HG02623 (cell line): ENCODE measurements around the gene CIT.

Experiments used
- ATAC-seq: cut with Tn5 transposase; IDR thresholded peaks from one replicate; pipeline ENCODE4 v1.9.1; 2021; ENCODE audit warnings: moderate library complexity; ENCODE audit not compliant: unreplicated experiment

The CIT gene

DNA sequence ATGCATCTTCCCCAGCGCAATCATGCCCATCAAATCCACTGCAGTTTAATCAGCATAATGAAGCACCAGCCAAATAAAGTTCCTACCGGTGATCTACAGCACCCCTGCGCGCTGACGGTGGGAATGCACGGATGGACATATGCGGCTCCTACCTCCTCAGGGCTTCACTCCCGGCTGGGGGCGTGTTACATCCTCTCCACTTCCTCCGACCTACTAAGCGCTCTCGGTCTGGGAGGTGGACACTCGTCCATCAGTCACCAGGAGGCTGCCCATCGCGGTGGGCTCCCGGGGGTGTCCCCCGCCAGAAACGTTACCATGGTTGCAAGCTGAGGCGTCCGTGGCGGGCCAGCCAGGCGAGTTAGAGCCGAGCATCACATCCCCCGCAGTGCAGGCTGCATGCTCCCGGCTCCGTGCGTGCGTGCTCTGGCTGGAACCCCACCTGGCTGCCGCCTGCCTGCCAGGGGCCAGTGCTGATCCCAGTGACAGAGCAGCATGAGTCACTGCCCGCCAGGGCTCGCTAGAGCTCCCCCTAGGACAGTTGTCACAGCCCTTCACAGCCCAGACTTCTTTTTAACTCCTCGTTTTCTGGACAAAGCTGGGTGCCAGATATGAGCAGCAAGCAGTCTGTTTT lies 73.0 kb downstream of the CIT start:
- ATAC-seq: no peak

DNA sequence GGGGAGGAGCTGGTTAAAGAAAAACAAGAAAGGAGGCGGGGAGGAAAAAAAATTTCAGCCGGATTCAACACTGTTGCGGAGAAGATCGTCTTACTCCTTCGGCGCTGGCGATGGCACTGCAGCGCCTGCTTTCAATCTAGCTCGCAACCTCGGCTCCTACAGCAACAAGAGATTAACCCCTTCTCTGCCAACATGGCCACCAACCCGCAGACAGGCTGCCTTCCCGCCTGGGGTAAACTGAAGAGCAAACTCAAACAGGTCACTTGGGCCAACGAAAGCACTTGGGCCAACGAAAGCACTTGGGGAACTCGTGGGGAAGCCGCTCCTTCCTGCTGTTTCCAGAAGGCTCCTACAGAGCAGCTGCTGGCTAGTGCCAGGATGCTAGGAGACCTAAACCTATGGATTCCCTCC lies 73.7 kb downstream of the CIT start:
- ATAC-seq: no peak

DNA sequence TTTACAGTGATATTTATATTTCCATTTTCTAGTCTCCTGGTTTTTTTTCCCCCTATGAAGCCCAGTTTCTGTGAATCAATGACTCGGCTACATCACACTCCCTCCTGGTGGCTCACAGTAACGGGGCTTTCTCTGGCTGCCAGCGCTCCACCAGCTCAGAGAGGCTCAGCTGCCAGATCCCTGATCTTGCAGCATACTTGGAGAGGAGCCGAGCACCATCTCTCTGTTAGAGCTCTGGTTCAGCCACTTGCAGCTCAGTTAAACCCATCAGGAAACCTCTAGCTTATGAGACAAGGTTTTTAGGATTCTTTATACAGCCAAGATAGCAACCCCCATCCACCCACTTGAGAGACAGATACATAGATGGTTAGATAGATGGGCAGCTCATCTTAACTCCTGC lies 74.6 kb downstream of the CIT start:
- ATAC-seq: no peak

DNA sequence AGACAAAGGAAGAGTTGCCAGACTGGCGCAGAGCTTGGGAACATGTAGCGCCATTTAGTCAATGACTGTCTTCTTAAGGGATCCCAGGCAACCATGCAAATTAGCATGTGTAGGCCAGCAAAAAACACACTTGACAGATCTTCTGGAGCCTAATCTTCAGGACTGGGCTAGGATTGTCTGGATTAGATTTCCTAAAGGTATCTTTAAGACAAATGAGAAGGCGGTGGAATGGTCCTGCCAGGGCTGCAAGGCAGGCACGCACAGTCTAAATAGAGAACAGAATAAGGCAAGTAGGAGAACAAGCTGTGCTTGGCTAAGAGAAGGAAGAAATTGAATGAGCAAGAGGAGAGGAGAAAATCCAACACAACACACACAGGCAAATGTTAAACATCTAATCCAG lies 80.0 kb downstream of the CIT start:
- no peak for ATAC-seq

DNA sequence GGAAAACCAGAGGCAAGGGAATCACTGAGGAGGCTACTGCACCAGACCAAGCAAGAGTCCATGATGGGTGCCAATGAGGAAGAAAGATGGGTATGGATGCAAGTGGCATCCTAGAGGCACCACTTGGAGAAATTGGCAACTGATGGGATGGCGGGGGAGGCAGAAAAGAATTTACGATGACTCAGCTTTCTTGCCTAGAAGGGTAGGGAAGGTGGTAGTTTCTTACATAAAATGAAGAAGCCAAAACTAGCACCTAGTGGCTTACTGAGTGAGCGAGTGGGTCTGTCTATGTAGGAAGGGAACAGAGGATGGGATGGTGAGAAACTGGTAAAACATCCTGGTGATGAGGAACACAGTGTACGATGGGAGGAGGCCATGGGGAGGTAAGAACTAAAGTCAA lies 80.8 kb downstream of the CIT start:
- no peak for ATAC-seq

DNA sequence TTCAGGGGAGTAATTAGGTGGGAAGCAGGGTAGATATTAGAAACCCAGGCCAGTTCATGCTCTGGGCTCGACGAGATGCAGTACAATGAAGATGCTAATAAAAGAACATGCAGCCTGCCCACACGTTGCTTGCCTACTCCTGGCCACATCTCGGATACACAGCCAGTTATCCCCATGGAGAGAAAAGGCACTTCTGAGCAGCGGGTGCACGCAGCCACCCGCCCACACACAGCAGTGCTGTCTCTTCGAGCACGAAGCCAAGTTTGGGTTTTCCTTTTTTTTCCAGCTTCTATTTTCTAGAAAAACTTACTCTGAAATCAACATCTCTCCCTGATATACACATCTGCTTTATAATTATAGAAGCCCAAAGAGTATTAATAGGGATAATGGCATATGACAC lies 85.7 kb downstream of the CIT start:
- ATAC-seq: no peak

DNA sequence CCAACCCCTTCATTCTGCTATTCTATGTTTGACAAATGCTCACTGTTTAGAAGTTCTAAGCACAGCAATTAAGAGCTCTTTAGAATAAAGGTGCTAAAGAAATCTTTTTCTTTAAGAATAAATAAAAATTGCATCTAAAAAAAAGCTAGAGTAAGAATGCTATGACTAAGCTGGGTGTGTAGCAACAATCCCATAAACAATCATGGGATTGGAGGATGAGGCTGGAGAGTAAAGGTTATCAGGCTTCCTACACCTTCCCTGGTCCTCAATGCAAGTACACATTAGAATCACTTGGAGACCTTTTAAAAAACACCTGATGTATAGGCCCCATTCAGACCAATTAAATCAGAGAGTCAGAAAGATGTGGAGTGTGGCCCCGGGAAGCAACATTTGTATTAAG lies 88.3 kb downstream of the CIT start:
- no peak for ATAC-seq

DNA sequence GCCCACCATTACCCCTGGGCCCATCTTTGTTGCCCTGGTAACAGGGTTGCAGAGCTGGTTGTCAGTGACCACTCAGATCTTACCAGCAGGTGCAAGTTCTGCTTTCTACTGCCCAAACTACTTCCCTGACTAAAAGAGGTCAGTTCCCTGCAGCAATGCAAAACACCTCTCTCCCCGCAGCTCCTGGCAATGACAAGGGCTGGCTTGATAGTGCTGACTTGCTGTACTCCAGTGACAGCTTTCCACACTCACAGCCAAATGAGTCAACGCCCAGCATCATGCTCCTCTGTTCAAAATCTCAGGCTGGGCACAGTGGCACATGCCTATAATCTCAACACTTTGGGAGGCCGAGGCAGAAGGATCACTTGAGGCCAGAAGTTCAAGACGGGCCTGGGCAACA lies 90.6 kb downstream of the CIT start:
- ATAC-seq: no peak

DNA sequence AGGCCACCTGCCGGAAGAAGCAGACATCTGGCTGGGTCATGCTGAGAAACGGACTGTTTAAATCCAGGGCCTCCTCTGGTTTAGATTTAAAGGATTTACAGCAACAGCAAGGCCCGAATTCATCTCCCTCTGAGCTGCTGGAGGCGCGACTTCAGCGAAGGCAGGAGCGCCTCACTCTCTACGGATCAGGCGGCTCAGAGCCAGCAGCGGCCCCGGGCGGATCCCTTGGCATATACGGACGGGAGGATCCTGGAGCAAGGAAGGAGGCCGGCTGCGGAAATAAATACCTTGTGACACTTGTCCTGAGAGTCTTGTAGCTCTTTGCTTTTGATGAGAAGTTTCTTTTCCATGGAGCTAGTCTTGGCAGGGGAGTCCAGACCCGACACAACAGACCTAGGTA lies 92.4 kb downstream of the CIT start:
- ATAC-seq: no peak

DNA sequence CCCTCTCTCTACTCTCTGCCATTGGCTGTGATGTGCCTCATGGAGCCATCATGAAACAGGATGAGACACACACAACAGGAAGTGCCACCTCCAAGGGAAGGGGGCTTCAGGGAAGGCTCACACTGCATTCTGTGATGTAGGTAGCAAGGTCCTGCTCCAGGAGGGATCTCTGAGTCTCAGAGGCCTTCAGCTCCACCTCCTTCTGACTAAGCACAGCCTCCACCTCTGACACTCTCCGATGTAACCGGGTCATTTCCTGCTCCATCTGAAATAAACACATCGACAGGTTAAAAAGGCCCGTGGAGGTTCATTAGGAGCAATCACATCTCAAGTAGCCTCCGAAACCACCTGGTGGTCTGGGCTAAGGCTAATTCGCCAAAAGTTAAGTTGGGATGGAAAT lies 93.3 kb downstream of the CIT start:
- ATAC-seq: no peak

DNA sequence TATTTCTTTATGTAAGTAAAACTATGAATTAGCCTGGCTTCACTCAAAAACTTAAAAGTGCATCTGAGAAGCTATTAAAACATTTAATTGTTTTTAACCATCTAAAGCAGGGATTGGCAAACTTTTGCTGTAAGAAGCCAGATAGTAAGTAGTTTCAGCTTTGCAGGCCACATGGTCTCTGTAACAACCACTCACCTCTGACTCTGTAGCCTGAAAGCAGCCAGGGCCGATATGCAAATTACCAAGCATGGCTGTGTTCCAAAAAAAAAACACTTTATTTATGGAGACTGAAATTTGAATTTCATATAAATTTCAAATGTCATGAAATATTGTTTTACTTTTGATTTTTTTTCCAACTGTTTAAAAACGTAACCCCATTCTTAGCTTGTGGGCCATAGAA lies 95.3 kb downstream of the CIT start:
- ATAC-seq: no peak

DNA sequence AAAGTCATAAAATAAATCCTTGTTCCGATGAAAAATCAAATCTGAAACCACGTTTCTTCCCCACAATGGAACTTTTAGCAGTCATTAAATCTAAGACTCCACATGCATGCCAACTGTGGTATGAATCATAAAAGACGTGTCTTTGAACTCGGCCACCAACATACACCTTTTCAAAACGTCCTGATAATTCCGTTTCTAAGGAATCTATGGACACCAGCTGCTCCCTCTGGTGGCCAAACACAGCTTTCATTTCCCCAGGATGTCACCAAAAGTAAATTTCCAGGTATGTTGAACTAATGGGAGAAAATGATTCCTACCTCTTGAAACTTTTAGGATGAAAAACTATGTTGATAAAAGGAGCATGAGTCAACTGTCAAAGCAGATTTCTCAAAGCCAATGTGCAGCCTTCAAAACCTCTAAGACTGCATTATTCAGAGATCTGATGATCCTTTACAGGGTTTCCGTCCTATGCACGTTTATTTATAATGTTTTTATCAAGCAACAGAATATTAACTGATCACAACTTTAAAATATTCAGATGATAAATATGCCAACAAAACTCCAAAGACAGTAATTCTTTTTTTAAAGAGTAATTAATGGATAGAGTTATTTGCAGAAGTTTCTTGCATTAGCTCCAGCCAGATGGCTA lies 96.2 kb downstream of the CIT start:
- no peak for ATAC-seq

DNA sequence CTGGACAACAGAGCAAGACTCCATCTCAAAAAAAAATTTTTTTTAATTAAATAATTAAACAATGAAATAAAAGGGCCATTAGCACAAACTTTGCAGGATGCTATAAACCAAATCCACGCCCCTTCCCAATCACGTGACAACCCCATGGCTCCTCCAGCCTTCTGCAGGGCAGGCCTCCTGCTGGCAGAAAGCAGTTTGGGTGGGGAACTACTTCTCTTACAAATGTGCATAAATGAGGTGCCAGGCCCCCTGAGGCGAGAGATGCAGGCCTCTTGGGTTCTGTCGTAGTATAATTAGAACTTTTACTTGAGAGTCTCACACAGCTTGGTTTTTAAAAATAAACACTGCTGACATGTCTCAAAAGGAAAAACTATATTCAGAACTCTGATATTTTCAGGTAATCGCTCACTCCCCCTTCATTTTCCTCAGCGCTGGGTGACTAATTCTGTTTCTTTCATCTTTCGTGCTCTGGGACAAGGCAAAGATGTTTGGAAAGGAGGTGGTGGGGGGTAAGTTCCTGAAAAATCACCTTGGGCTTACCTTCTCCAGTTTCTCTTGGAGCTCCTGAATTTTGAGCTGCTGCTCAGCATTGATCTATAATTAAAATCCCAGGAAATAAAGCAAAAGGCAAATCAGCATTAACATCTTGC lies 101.7 kb downstream of the CIT start:
- ATAC-seq: no peak

DNA sequence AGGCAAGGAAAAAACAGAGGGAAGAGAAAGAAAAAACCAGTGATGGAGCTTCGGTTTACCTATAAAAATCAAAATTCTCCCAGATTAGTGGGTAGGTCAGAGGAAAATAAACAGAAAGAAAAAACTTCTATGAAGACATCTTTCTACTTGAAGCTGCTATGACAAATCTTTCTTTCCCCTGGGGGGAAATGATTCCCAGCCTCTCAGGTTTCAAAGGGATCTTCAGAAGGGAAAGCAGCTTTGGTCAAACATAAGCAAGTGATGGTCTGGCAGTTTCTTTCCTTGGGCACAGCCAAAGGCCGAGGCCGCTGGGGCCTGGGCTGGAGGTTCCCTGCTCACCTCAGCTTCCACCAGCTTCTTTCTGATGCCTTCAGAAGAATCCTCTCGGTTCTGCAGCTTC lies 104.7 kb downstream of the CIT start:
- ATAC-seq: no peak

DNA sequence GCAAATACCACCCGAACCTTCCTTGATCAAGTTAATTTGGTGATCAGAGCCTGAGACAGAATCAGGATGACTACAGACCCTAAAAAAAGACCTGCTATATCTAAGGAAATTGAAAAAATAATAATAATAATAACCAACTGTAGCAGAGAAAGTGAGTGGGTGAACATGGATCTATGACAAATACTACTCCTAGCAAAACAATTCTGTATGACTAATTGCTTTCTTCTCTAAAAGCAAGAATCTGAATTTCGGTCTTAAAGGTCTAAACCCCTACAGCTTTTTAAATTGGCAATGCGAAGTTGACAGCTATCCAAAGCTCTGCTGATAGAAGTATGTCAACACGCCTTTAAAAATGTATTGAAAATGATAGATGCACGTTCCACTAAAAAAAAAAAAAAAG lies 107.0 kb downstream of the CIT start:
- no peak for ATAC-seq

DNA sequence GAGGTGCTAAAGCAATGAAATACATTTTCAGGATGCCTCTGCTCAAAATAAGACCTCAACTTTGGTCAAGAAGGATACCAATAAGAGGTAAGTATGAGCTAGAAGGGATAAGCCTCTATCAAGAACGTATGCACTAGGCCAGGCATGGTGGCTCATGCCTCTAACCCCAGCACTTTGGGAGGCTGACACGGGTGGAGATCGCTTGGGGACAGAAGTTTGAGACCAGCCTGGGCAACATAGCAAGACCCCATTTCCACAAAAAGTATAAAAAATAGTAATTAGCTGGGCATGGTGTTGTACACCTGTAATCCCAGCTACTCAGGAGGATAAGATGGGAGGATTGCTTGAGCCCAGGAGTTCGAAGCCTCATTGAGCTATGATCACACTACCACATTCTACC lies 114.5 kb downstream of the CIT start:
- ATAC-seq: no peak

DNA sequence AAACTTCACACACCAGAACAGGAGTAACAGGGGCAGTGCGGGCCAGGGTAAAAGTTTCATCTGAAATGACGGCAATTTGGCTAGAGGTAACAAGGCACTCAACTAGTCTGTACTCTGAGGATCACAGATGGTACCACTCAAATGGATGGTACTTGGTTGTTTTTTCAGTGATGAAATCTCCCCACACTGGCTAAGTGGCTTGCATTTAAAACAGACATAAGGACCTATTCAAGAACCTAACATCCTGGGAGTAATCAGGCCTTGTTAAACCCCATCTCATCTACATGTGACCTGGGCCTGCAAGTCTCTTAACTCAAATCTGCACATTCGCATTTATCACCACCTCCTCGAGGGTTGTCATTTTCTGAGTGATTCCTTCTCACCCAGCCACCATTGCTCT lies 118.4 kb downstream of the CIT start:
- ATAC-seq: no peak

DNA sequence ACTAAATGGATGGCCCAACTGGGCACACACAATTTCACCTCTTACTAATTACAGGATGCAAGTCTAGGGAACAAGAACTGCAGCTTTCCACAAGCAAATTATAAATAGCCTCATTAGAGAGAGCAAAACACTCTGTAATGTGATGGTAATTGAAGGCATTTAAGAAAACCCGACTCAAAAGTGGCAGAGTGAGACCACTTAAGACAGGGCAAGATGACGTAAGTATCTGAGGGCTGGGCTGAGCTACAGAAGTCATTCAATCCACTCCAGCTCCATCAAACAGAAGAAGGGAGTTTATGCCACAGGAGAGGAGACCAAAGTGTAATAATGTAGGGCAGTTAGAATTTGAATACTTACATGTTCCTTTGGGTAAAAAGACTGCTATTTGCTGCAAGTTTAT lies 118.9 kb downstream of the CIT start:
- no peak for ATAC-seq

DNA sequence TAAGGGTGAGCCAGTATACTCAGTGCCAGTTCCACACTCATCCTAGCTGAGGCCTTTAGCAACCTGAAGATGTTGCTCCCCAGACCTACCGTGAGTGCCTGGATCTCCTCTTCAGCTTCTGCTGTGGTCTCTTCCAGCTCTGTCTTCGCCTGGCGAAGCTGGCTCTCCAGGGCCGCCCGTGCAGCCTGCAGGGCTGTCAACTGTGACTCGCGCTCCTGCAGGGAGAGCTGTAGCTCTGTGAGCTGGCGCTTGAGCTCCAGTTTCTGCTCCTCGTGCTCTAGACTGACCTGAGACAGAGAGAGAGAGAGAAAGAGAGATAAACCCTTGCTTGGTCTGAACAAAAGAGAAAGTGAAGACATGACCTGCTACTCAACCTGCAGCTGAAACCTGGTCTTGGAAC lies 125.2 kb downstream of the CIT start:
- no peak for ATAC-seq

DNA sequence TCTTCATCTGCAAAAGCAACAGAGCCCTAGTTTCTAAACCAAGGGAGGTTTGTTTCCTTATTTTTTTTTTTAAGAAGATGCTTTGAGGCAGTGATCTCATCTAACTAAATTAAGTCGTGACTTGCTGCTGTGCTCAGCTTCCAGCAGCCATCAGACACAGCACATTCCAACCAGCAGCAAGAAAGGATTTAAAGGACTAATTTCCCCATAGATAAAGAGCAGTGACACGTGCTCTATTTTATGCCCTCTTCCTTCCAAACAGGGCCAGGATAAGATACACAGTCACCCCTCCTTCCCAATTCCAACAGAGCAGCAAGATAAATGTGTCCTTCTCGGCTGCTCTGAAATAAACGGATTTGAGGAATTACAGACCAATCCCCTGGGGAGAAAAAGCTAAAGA lies 127.5 kb downstream of the CIT start:
- ATAC-seq: no peak

DNA sequence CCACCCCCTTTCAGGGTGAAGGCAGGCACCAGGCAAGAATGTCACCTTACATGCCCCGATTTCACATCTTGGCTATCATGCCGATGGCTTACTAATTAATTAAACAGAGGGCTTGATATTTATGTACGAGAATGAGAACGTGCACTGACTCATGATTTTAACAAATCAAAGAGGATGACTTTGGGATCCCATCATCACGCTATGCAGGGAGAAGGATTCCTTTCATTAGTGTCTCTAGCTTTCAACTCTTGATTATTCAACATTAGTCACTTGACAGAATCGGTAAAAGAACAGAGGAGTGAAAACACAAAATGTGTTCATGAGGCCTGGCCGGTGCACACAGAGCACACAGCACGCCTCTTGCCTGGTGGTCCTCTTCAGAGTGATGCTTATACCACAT lies 128.6 kb downstream of the CIT start:
- no peak for ATAC-seq

DNA sequence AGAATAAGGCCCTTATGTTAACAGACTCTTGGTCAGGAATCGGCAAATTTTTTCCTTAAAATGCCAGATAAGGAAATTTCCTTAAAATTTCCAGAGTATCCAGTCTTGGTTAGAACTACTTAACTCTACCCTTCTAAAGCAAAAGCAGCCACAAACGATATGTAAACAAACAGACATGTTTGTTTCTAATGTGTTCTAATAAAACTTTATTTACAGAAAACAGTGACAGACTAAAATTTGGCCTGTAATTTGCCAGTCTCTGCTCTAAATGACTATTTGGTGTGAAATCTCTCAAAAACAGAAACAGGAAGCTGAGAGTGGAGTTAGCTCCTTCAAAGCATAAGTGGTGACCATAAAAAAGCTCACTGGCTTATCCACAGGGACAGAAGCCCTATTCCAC lies 131.0 kb downstream of the CIT start:
- no peak for ATAC-seq
